Astrocyte (in vitro differentiated cells and primary cell): ENCODE measurements around the gene COMMD8. TPM values are rescaled to one million over a fixed set of nuclear protein-coding genes. Genes with fewer than 3 reads are reported as not detected.
"Not testable (repeated sequence)": the region's sequence is repeated elsewhere in the genome, so short reads cannot be mapped to it uniquely, and the experiment has no call there.

Source experiments
- DNase-seq: peaks from one replicate; pipeline ENCODE4 v3.0.0-alpha.2; 2010; ENCODE audit warnings: low read depth
- FAIRE-seq: peaks from 2 replicates; lab custom pipeline; 2011; peaks lifted over from hg19 to GRCh38; lab: Jason Lieb, UNC
- H2AFZ ChIP-seq: 2 replicates; pipeline ENCODE4 v1.6.0; 2012; ENCODE audit warnings: low read depth, low read length, inconsistent platforms
- H3K27ac ChIP-seq: 2 replicates; pipeline ENCODE4 v1.5.1; 2011; ENCODE audit warnings: low read depth, low read length, inconsistent platforms
- H3K27me3 ChIP-seq: 2 replicates; pipeline ENCODE4 v1.6.0; 2011; ENCODE audit warnings: low read length, inconsistent platforms; ENCODE audit not compliant: insufficient read depth
- H3K36me3 ChIP-seq: 2 replicates; pipeline ENCODE4 v1.5.1; 2011; ENCODE audit warnings: low read length, inconsistent platforms; ENCODE audit not compliant: insufficient read depth
- H3K4me1 ChIP-seq: 2 replicates; pipeline ENCODE4 v1.5.1; 2011; ENCODE audit warnings: low read length, inconsistent platforms; ENCODE audit not compliant: insufficient read depth
- H3K4me2 ChIP-seq: 2 replicates; pipeline ENCODE4 v1.6.0; 2012; ENCODE audit warnings: low read length, inconsistent platforms
- H3K4me3 ChIP-seq: 2 replicates; pipeline ENCODE4 v1.5.1; 2011; ENCODE audit warnings: low read depth, mild to moderate bottlenecking, low read length, inconsistent platforms; ENCODE audit not compliant: insufficient read depth
- H3K79me2 ChIP-seq: 2 replicates; pipeline ENCODE4 v1.6.0; 2012; ENCODE audit warnings: mild to moderate bottlenecking, low read length, inconsistent platforms; ENCODE audit not compliant: insufficient read depth
- H3K9ac ChIP-seq: 2 replicates; pipeline ENCODE4 v1.6.0; 2012; ENCODE audit warnings: mild to moderate bottlenecking, low read length, inconsistent platforms
- H3K9me3 ChIP-seq: 2 replicates; pipeline ENCODE4 v1.5.1; 2012; ENCODE audit warnings: low read depth, mild to moderate bottlenecking, low read length, inconsistent platforms; ENCODE audit not compliant: insufficient read depth
- H4K20me1 ChIP-seq: 2 replicates; pipeline ENCODE4 v1.6.0; 2012; ENCODE audit warnings: low read length, inconsistent platforms; ENCODE audit not compliant: insufficient read depth
- H3K27ac Mint-ChIP-seq: one replicate; pipeline ENCODE4 v1.8.0; 2021; ENCODE audit warnings: mild to moderate bottlenecking, mixed read lengths; ENCODE audit not compliant: unreplicated experiment
- H3K27me3 Mint-ChIP-seq: one replicate; pipeline ENCODE4 v1.8.0; 2021; ENCODE audit warnings: low read depth, mixed read lengths; ENCODE audit not compliant: unreplicated experiment
- H3K36me3 Mint-ChIP-seq: one replicate; pipeline ENCODE4 v1.8.0; 2021; ENCODE audit warnings: low read depth, mixed read lengths; ENCODE audit not compliant: unreplicated experiment
- H3K4me1 Mint-ChIP-seq: one replicate; pipeline ENCODE4 v1.8.0; 2021; ENCODE audit warnings: low read depth, mixed read lengths; ENCODE audit not compliant: unreplicated experiment
- H3K4me3 Mint-ChIP-seq: one replicate; pipeline ENCODE4 v1.8.0; 2021; ENCODE audit warnings: mild to moderate bottlenecking, moderate library complexity, mixed read lengths; ENCODE audit not compliant: unreplicated experiment
- H3K9me3 Mint-ChIP-seq: one replicate; pipeline ENCODE4 v1.8.0; 2021; ENCODE audit warnings: mild to moderate bottlenecking, mixed read lengths; ENCODE audit not compliant: unreplicated experiment
- CTCF ChIP-seq: IDR thresholded peaks from 2 replicates; pipeline ENCODE4 v1.5.1; 2011; ENCODE audit warnings: low read depth, mild to moderate bottlenecking, inconsistent platforms, low read length, moderate library complexity; ENCODE audit not compliant: insufficient read depth
- EZH2 ChIP-seq: IDR thresholded peaks from 2 replicates; pipeline ENCODE4 v1.6.1; 2012; ENCODE audit warnings: mild to moderate bottlenecking, low read length, inconsistent platforms; ENCODE audit not compliant: insufficient read depth
- total RNA-seq: library from RNA; stranded (reverse); gene quantifications from 2 replicates; pipeline ENCODE4 v1.2.1, GENCODE V29; 2021

Gene COMMD8
- total RNA-seq, 1 donor from 2014 or later = 23.5 TPM

- H3K4me3 Mint-ChIP-seq = no peak overlapping the region
- no peaks in the 10 kb centered on the region for H3K4me1 ChIP-seq
- FAIRE-seq (peak; percentile 52), DNase-seq (no peak)
- no peak overlapping the region for H3K27ac Mint-ChIP-seq
- peaks cover 11% of the 10 kb centered on the region for H3K4me1 Mint-ChIP-seq
- TF ChIP-seq CTCF = no peak
- TF ChIP-seq EZH2 = no peak
- peaks cover 2% of the 10 kb centered on the region for H3K9me3 ChIP-seq
- H4K20me1 ChIP-seq = peaks cover 8% of the 10 kb centered on the region
- H3K36me3 ChIP-seq = peaks cover 3% of the 10 kb centered on the region
- no peak overlapping the region for H3K9ac ChIP-seq
- no peak overlapping the region for H2AFZ ChIP-seq
- peaks cover 4% of the 10 kb centered on the region for H3K9me3 Mint-ChIP-seq
- no peaks in the 10 kb centered on the region for H3K27me3 ChIP-seq
- no peaks in the 10 kb centered on the region for H3K27me3 Mint-ChIP-seq
- no peak overlapping the region for H3K4me3 ChIP-seq
- H3K4me2 ChIP-seq = no peak overlapping the region
- peaks cover 69% of the 10 kb centered on the region for H3K79me2 ChIP-seq
- H3K27ac ChIP-seq = no peak overlapping the region
- peaks cover 16% of the 10 kb centered on the region for H3K36me3 Mint-ChIP-seq
These were observed 30.0 kb upstream of the COMMD8 start for GRCh38 chr4:47493238-47494123.

GRCh38 chr4:47490550-47490949 lies 27.0 kb upstream of the COMMD8 start:
- Mint-ChIP-seq H3K36me3 (peaks cover 14% of the 10 kb centered on the region), H3K9me3 (peaks cover 4% of the 10 kb centered on the region), H3K27ac (no peak overlapping the region), H3K4me1 (peaks cover 13% of the 10 kb centered on the region), H3K27me3 (no peaks in the 10 kb centered on the region), H3K4me3 (peak overlapping the region; percentile 17)
- no peak overlapping the region for H3K4me3 ChIP-seq
- TF ChIP-seq EZH2 = no peak
- peak; percentile 41 for TF ChIP-seq CTCF
- peak; percentile 31 for DNase-seq
- peaks cover 3% of the 10 kb centered on the region for H3K36me3 ChIP-seq
- no peaks in the 10 kb centered on the region for H3K27me3 ChIP-seq
- peaks cover 85% of the 10 kb centered on the region for H3K79me2 ChIP-seq
- H3K9me3 ChIP-seq = peaks cover 2% of the 10 kb centered on the region
- H3K4me2 ChIP-seq = no peak overlapping the region
- H3K4me1 ChIP-seq = no peaks in the 10 kb centered on the region
- no peak overlapping the region for H2AFZ ChIP-seq
- FAIRE-seq = peak; percentile 81
- no peak overlapping the region for H3K9ac ChIP-seq
- H3K27ac ChIP-seq = no peak overlapping the region
- peaks cover 8% of the 10 kb centered on the region for H4K20me1 ChIP-seq

- H3K4me2 ChIP-seq = peak overlapping the region; percentile 27
- no peak overlapping the region for H3K4me3 Mint-ChIP-seq
- peaks cover 4% of the 10 kb centered on the region for H3K9me3 Mint-ChIP-seq
- H3K9me3 ChIP-seq = peaks cover 2% of the 10 kb centered on the region
- no peak overlapping the region for H3K27ac Mint-ChIP-seq
- H3K4me3 ChIP-seq = no peak overlapping the region
- H3K79me2 ChIP-seq = peaks cover 79% of the 10 kb centered on the region
- no peak overlapping the region for H3K27ac ChIP-seq
- H2AFZ ChIP-seq = no peak overlapping the region
- peaks cover 3% of the 10 kb centered on the region for H3K36me3 ChIP-seq
- H3K27me3 ChIP-seq = no peaks in the 10 kb centered on the region
- FAIRE-seq (no peak), DNase-seq (no peak)
- H3K4me1 Mint-ChIP-seq = peaks cover 17% of the 10 kb centered on the region
- no peaks in the 10 kb centered on the region for H3K27me3 Mint-ChIP-seq
- TF ChIP-seq EZH2 (no peak), CTCF (no peak)
- H3K4me1 ChIP-seq = peaks cover 4% of the 10 kb centered on the region
- peaks cover 14% of the 10 kb centered on the region for H3K36me3 Mint-ChIP-seq
- no peak overlapping the region for H3K9ac ChIP-seq
- peaks cover 8% of the 10 kb centered on the region for H4K20me1 ChIP-seq
These were observed 25.2 kb upstream of the COMMD8 start for GRCh38 chr4:47488706-47489105.

- not testable (repeated sequence) for H3K9me3 Mint-ChIP-seq, H3K36me3 ChIP-seq, H3K27ac Mint-ChIP-seq, DNase-seq, FAIRE-seq, H3K27ac ChIP-seq, H3K27me3 Mint-ChIP-seq, H3K9me3 ChIP-seq, H2AFZ ChIP-seq, H3K27me3 ChIP-seq, H4K20me1 ChIP-seq
- Histone ChIP-seq H3K4me2 (peak overlapping the region; percentile 95), H3K4me3 (peak overlapping the region; percentile 94), H3K79me2 (peaks cover 59% of the 10 kb centered on the region), H3K4me1 (peaks cover 10% of the 10 kb centered on the region), H3K9ac (peak overlapping the region; percentile 95)
- Mint-ChIP-seq H3K4me1 (peaks cover 18% of the 10 kb centered on the region), H3K4me3 (peak overlapping the region; percentile 97), H3K36me3 (peaks cover 14% of the 10 kb centered on the region)
These were observed 23.2 kb upstream of the COMMD8 start for GRCh38 chr4:47486727-47487126.
